Stimulated activated naive CD4-positive, alpha-beta T cell treated with Interleukin-2 at 50 U/mL for 16 hours (primary cell): Measurements from ENCODE around the gene SIPA1.

ENCODE experiments used
- DNase-seq: peaks from one replicate; lab custom pipeline; 2025; lab: John Stamatoyannopoulos, UW

SIPA1 gene

GRCh38 chr11:65607614-65608426 is 30.1 kb upstream of the SIPA1 start:
- DNase-seq: no peak

- DNase-seq: no peak
These were observed 28.7 kb upstream of the SIPA1 start for GRCh38 chr11:65609229-65609628.

GRCh38 chr11:65609665-65610064 is 28.2 kb upstream of the SIPA1 start:
- no peak for DNase-seq

- no peak for DNase-seq
These were observed 27.5 kb upstream of the SIPA1 start for GRCh38 chr11:65610404-65610803.

- DNase-seq: no peak
These were observed 26.7 kb upstream of the SIPA1 start for GRCh38 chr11:65611028-65611757.

- DNase-seq: no peak
These were observed 25.9 kb upstream of the SIPA1 start for GRCh38 chr11:65611758-65612603.

- DNase-seq: no peak
These were observed 25.2 kb upstream of the SIPA1 start for GRCh38 chr11:65612691-65613090.

- DNase-seq: no peak
These were observed 24.6 kb upstream of the SIPA1 start for GRCh38 chr11:65613091-65613928.

GRCh38 chr11:65615229-65615949 is 22.5 kb upstream of the SIPA1 start, which contains the start of gene PCNX3:
PCNX3 (plus strand) TSS chr11:65615776; CDS start chr11:65616312, 536 bp downstream.
- peak; percentile 100 for DNase-seq

GRCh38 chr11:65615950-65616574 is 21.8 kb upstream of the SIPA1 start:
- DNase-seq: peak; percentile 45

- no peak for DNase-seq
These were observed 21.3 kb upstream of the SIPA1 start for GRCh38 chr11:65616575-65617001.

GRCh38 chr11:65617136-65617850 is 20.6 kb upstream of the SIPA1 start:
- no peak for DNase-seq

GRCh38 chr11:65617990-65618751 is 19.7 kb upstream of the SIPA1 start:
- no peak for DNase-seq

GRCh38 chr11:65618763-65619162 is 19.1 kb upstream of the SIPA1 start:
- no peak for DNase-seq

GRCh38 chr11:65619281-65619928 is 18.5 kb upstream of the SIPA1 start:
- no peak for DNase-seq

GRCh38 chr11:65620666-65621065 is 17.2 kb upstream of the SIPA1 start:
- DNase-seq: no peak

GRCh38 chr11:65621460-65621859 is 16.4 kb upstream of the SIPA1 start:
- DNase-seq: no peak

GRCh38 chr11:65622011-65622410 is 15.9 kb upstream of the SIPA1 start:
- no peak for DNase-seq
